Neural crest cell (in vitro differentiated cells): ENCODE results near the gene HOXA2. TPM values are rescaled to one million over a fixed set of nuclear protein-coding genes. Genes with fewer than 3 reads are reported as not detected.
A peak's percentile ranks its signal among the peaks of the same experiment; 100 is the strongest.

Source experiments
- DNase-seq: peaks from one replicate; pipeline ENCODE4 v3.0.0; 2021; ENCODE audit warnings: low read depth, mixed read lengths, low spot score
- H3K27ac Mint-ChIP-seq: one replicate; pipeline ENCODE4 v1.8.0; 2021; ENCODE audit warnings: mild to moderate bottlenecking, mixed read lengths; ENCODE audit not compliant: unreplicated experiment
- H3K27me3 Mint-ChIP-seq: 2 replicates; pipeline ENCODE4 v1.8.0; 2021; ENCODE audit warnings: low read depth, mild to moderate bottlenecking, mixed read lengths
- H3K36me3 Mint-ChIP-seq: 2 replicates; pipeline ENCODE4 v1.8.0; 2021; ENCODE audit warnings: low read depth, mild to moderate bottlenecking, mixed read lengths
- H3K4me1 Mint-ChIP-seq: 2 replicates; pipeline ENCODE4 v1.8.0; 2021; ENCODE audit warnings: mixed read lengths
- H3K4me3 Mint-ChIP-seq: one replicate; pipeline ENCODE4 v1.8.0; 2021; ENCODE audit warnings: mild to moderate bottlenecking, mixed read lengths
- H3K9me3 Mint-ChIP-seq: 2 replicates; pipeline ENCODE4 v1.8.0; 2021; ENCODE audit warnings: mixed read lengths
- long read RNA-seq: library from polyadenylated mRNA; unstranded; transcript quantifications from one replicate; pipeline ENCODE4 v2.0.0, GENCODE V29; 2020
- total RNA-seq: library from RNA; stranded (reverse); gene quantifications from 2 replicates; pipeline ENCODE4 v1.2.1, GENCODE V29; 2021
- TF ChIP-seq, protein P1 (sequence below): fragments of 200-600 bp; sonication (generic); conservative IDR thresholded peaks from 2 replicates; pipeline ENCODE4 v1.5.0; 2021; ENCODE audit warnings: antibody characterized with exemption, mild to moderate bottlenecking

The HOXA2 gene
- 41.2 and 41.6 TPM in 2 replicates for total RNA-seq
- long read RNA-seq, partial matches to known transcripts = 0 of 8 reads
- long read RNA-seq, other reads (novel, unspliced or antisense) = 0 of 8 reads

DNA sequence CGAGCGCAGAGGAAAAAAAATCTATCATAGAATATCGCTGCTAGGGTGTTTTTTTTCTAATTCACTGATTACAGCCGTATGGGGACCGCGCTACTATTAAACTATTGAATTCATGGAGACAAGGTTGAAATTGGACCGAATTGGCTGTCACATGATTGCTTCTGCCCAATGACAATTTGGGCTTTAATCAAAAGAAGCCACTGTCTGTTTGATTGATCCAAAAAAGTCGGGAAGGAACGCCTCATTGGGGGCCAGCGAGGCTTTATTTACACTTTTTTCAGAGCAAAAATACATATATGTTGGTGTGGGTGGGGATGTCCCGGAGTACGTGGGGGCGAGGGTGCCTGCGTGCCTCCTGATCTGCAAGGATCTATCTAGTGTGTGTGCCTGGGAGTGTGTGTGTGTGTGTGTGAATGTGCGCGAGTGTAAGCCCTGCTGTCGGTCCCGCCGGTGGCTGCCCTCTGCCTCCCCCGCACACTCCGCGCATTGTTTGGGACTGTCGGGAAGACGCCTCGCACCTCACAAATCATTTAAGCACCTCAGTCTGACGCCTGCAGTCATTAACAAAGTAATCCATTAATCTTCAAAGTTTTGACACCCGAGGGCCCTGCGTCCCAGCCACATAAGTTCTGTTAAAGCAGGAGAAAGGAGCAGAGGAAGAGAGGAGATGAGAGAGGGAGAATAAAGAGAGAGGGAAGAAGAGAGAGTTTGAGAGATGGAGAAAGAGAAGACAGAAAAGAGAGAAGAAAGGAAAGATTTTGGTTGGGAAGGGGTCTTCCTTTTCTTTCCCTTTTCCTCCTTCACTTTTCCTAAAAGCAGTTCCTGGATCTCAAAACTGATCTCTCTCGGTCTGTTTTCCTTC, at the start of gene HOXA2:
TSS of gene HOXA2 (minus strand) at position 103 of the 862 bp plus-strand sequence. CDS start 183 bp downstream, outside the sequence.
- peaks cover 30% of the 10 kb centered on the region for H3K36me3 Mint-ChIP-seq
- peak within 1 kb of the TSS; percentile 99 for H3K4me3 Mint-ChIP-seq
- DNase-seq = no peak
- H3K27me3 Mint-ChIP-seq = peaks cover 96% of the 10 kb centered on the region
- peaks cover 85% of the 10 kb centered on the region for H3K4me1 Mint-ChIP-seq
- peak within 1 kb of the TSS; percentile 99 for H3K27ac Mint-ChIP-seq
- TF ChIP-seq, protein P1, sequence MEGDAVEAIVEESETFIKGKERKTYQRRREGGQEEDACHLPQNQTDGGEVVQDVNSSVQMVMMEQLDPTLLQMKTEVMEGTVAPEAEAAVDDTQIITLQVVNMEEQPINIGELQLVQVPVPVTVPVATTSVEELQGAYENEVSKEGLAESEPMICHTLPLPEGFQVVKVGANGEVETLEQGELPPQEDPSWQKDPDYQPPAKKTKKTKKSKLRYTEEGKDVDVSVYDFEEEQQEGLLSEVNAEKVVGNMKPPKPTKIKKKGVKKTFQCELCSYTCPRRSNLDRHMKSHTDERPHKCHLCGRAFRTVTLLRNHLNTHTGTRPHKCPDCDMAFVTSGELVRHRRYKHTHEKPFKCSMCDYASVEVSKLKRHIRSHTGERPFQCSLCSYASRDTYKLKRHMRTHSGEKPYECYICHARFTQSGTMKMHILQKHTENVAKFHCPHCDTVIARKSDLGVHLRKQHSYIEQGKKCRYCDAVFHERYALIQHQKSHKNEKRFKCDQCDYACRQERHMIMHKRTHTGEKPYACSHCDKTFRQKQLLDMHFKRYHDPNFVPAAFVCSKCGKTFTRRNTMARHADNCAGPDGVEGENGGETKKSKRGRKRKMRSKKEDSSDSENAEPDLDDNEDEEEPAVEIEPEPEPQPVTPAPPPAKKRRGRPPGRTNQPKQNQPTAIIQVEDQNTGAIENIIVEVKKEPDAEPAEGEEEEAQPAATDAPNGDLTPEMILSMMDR = no peak
- H3K9me3 Mint-ChIP-seq = no peaks in the 10 kb centered on the region

DNA sequence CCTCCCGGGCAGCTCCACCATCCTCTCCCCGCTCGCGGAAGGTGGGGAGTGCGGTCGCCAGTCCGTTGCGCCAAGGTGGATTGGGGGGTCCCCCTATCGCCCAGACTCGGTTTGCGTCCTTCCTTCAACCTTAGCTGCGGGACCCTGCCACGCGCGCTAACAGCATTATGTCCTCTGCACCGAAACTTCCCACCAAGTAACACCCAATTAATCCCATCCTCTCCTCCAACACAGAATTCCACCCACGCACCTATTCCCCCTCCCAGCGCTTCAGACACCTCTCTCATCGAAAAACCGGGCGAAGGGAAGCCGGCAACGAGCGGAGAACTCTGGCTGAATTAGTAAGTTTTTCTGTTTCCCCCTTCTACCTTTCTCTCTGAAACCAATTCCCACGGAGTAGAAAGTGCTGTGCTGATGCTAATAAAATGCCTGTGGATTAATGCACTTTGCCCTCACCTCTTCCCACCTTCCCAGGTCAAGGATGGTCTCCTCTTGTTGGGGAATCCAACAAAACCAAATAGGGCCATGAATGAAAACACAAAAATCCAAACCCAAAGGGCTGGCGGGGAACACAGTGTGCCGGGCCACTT, 49.0 kb upstream of the HOXA2 start:
- Mint-ChIP-seq H3K9me3 (peaks cover 1% of the 10 kb centered on the region), H3K27ac (peak overlapping the region; percentile 80), H3K36me3 (peaks cover 5% of the 10 kb centered on the region), H3K27me3 (peaks cover 100% of the 10 kb centered on the region), H3K4me3 (peak overlapping the region; percentile 85), H3K4me1 (peaks cover 30% of the 10 kb centered on the region)
- no peak for DNase-seq
- TF ChIP-seq, protein P1 = no peak

DNA sequence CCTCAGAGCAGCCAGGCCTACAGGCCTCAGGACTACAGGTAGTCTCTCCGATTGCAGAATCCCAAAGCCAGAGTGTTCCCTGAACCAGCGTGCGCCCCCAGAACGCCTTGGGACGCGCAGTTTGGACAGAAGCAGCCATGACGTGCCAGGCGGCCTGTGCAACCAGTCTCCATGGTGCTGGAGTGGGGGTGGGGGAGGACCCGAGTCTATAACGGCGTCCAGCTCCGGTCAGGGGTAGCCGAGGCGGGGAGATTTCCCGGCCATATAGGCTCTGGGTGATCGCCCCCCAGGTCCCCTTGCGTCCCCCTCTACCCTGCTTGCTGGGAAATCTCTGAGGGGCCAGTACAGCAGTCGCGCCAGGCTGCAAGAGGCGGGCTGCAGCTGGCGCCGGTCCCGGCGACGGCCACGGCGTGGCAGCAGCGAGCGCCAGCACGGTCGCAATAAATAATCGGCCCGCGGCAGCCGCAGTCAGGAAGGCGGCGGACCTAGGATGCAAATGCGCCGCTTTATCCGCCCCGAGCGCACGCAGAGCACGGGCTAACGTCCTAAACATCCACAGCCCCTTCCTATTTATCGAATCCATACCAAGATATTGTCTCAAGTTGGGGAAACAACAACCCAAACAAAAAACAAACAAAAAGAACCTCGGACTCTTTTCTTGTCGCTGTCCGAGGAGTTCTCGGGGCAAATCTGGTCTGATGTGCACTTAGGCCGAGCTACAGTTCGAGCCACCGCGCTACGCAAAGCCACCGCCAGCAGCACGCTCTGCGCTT, 48.3 kb upstream of the HOXA2 start:
- TF ChIP-seq, protein P1 = peak; percentile 89

DNA sequence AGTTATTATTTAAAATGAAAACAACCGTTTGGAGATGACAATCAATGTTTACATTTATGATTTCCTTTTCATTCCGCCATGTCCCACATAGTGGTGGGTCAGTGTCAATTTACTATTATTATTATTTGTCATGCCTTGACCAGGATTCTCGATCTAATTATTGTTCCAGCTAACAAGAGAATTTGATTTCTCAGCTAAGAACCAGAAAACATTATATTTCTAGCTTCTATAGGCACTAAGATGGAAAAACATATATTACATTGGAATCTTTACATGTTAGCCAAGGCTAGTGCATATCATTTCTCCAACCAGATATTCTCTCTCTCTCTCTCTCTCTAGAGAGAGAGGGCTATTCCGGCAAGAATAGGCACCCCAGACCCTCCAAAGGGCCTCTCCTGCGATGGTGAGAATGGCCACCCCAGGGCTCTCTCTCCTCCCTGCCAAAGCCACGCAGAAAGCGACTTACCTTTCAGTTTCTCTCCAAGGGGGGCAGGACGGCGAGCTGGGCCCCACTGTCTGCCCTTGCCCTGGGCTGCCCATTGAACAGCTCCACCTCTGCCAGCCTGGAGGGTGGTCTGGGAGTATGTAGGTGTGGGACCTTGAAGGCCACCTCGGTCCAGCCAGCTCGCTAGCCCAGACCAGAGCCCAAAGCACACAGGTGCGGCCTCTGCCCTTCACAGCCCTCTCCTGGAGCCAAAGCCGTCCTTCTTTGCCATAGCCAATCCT, 47.5 kb upstream of the HOXA2 start:
- TF ChIP-seq, protein P1 = no peak
- H3K36me3 Mint-ChIP-seq = peaks cover 8% of the 10 kb centered on the region
- peak overlapping the region; percentile 85 for H3K4me3 Mint-ChIP-seq
- H3K4me1 Mint-ChIP-seq = peaks cover 26% of the 10 kb centered on the region
- no peak overlapping the region for H3K27ac Mint-ChIP-seq
- no peak for DNase-seq
- H3K27me3 Mint-ChIP-seq = peaks cover 100% of the 10 kb centered on the region
- peaks cover 4% of the 10 kb centered on the region for H3K9me3 Mint-ChIP-seq

More for the DNA sequence above, 48.3 kb upstream of the HOXA2 start:
- Mint-ChIP-seq H3K9me3 (peaks cover 4% of the 10 kb centered on the region), H3K4me3 (peak overlapping the region; percentile 85), H3K27ac (peak overlapping the region; percentile 80), H3K36me3 (peaks cover 8% of the 10 kb centered on the region), H3K4me1 (peaks cover 26% of the 10 kb centered on the region), H3K27me3 (peaks cover 100% of the 10 kb centered on the region)
- peak; percentile 72 for DNase-seq
